ENCODE measurements around the gene HDDC3. TPM values are rescaled to one million over a fixed set of nuclear protein-coding genes. Genes with fewer than 3 reads are reported as not detected.

Gene HDDC3
- total and polyA plus RNA-seq, 7 experiments from 2014 or later, result 13.3 to 50.9 (median 31.3) TPM

- Mint-ChIP-seq H3K27ac (peak overlapping the region in 1 of 9 donors; percentile 29), H3K36me3 (peaks cover 0 to 34% (median 0%) of the 10 kb centered on the region in 5 donors), H3K4me3 (no peak overlapping the region), H3K9me3 (no peaks in the 10 kb centered on the region), H3K4me1 (peaks cover 0 to 62% (median 6%) of the 10 kb centered on the region in 7 donors), H3K27me3 (peaks cover 0 to 5% (median 0%) of the 10 kb centered on the region in 5 donors)
- H3K9me3 ChIP-seq (ENCODE audit: control insufficient read depth in 2 of 3, low read length in 3 of 3), result no peaks in the 10 kb centered on the region
- intact Hi-C loops (cut with micrococcal nuclease), result loop anchor here in 1 of 2 donors (10.0 kb wide), 1 partner anchor 396 kb away; no protein-coding TSS in a partner anchor
- no peaks in the 10 kb centered on the region for H3K27me3 ChIP-seq (ENCODE audit: control insufficient read depth in 2 of 2, insufficient read depth in 2 of 2, low read length in 2 of 2)
- H3K36me3 ChIP-seq (ENCODE audit: control insufficient read depth in 2 of 3, insufficient read depth in 3 of 3, low read length in 3 of 3), result peaks cover 0 to 68% (median 0%) of the 10 kb centered on the region in 3 experiments
- ATAC-seq (no peak), DNase-seq (no peak)
- peaks cover 0 to 2% of the 10 kb centered on the region in 2 donors for H3K4me1 ChIP-seq (ENCODE audit: control insufficient read depth in 2 of 2, insufficient read depth in 2 of 2, low read length in 2 of 2)
- ChIA-PET POLR2A (no interaction called here), CTCF (no interaction called here)
- no peak overlapping the region for H3K4me3 ChIP-seq (ENCODE audit: low read length)
- H3K27ac ChIP-seq (ENCODE audit: low read depth, low read length), result no peak overlapping the region
Measured at GRCh38 chr15:90880381-90881145, 51.8 kb downstream of the HDDC3 start.

Other genes with a start within 250 kb of the HDDC3 start
- gene BLM, start 215.2 kb downstream of the HDDC3 start, total RNA-seq, result 10 to 100 TPM in 1 of 5 experiments, 1 to 10 TPM in 4; 3.5 to 53.1 (median 6.6) TPM
- 1 to 10 TPM; 2.8 to 4.4 TPM for gene BLM, start 215.2 kb downstream of the HDDC3 start, polyA plus RNA-seq
- 100 to 1,000 TPM in 1 of 5 experiments, 10 to 100 TPM in 4; 31.8 to 516 (median 58.9) TPM for gene FURIN, start 64.0 kb downstream of the HDDC3 start, total RNA-seq
- 1 to 10 TPM; 2.0 to 4.0 TPM for gene FURIN, start 64.0 kb downstream of the HDDC3 start, polyA plus RNA-seq
- gene FES, start 48.0 kb downstream of the HDDC3 start, total RNA-seq, result 10 to 100 TPM in 2 of 5 experiments, 1 to 10 TPM in 3; 2.3 to 78.6 (median 9.1) TPM
- not detected for gene FES, start 48.0 kb downstream of the HDDC3 start, polyA plus RNA-seq
- gene MAN2A2, start 29.2 kb downstream of the HDDC3 start, total RNA-seq, result 100 to 1,000 TPM; 117 to 171 (median 149) TPM
- gene MAN2A2, start 29.2 kb downstream of the HDDC3 start, polyA plus RNA-seq, result 1 to 10 TPM; 7.1 to 8.4 TPM
- 10 to 100 TPM; 34.2 to 72.7 (median 62.0) TPM for gene UNC45A, start 2.7 kb upstream of the HDDC3 start, total RNA-seq
- gene UNC45A, start 2.7 kb upstream of the HDDC3 start, polyA plus RNA-seq, result 10 to 100 TPM; 57.3 to 75.1 TPM
- gene RCCD1, start 22.3 kb upstream of the HDDC3 start, total RNA-seq, result 10 to 100 TPM in 3 of 5 experiments, 1 to 10 TPM in 2; 5.8 to 24.6 (median 16.3) TPM
- gene RCCD1, start 22.3 kb upstream of the HDDC3 start, polyA plus RNA-seq, result 1 to 10 TPM; 2.5 to 3.9 TPM
- 10 to 100 TPM in 3 of 5 experiments, 1 to 10 TPM in 2; 2.6 to 98.9 (median 19.4) TPM for gene PRC1, start 62.0 kb upstream of the HDDC3 start, total RNA-seq
- gene PRC1, start 62.0 kb upstream of the HDDC3 start, polyA plus RNA-seq, result under 1 TPM; 0.47 to 0.53 TPM
- 10 to 100 TPM; 15.8 to 28.1 (median 25.7) TPM for gene VPS33B, start 90.0 kb upstream of the HDDC3 start, total RNA-seq
- gene VPS33B, start 90.0 kb upstream of the HDDC3 start, polyA plus RNA-seq, result 10 to 100 TPM in 1 of 2 donors, 1 to 10 TPM in 1; 8.3 to 15.0 TPM
- under 1 TPM; 0.05 to 0.16 (median 0.08) TPM for gene SV2B, start 167.7 kb upstream of the HDDC3 start, total RNA-seq
- under 1 TPM; 0.02 to 0.06 TPM for gene SV2B, start 167.7 kb upstream of the HDDC3 start, polyA plus RNA-seq

Measured in naive thymus-derived CD4-positive, alpha-beta T cell (primary cell).